NCI-H526 treated with DMSO at 0.1 percent for 48 hours (cell line): ENCODE data around the gene EXOC3L1.
A peak's percentile ranks its signal among the peaks of the same experiment; 100 is the strongest.

ENCODE experiments used
- DNase-seq: peaks from one replicate; lab custom pipeline; 2025; lab: John Stamatoyannopoulos, UW

Gene EXOC3L1, protein sequence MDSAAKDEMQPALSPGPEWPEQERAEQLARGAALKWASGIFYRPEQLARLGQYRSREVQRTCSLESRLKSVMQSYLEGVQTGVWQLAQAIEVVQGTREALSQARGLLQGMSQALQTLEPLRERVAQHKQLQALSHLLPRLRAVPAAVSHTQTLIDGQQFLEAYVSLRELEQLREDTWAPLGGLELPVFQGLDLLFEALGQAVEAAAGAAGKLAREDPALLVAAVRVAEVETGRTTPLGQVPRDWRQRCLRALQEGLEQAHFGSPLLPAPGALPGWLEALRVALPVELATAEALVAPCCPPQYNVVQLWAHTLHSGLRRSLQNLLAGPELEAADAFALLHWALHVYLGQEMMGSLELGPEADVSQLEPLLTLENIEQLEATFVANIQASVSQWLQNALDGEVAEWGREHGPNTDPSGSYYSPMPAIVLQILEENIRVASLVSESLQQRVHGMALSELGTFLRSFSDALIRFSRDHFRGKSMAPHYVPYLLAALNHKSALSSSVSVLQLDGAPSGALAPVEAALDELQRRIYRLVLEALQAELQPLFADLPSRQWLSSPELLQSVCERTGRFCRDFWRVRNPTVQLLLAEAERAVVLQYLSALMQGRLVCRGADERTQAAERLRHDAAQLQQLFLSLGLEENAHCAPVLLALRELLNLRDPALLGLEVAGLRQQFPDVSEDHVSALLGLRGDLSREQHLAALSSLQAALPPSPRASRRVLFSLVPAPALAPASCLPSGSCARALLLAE

DNA sequence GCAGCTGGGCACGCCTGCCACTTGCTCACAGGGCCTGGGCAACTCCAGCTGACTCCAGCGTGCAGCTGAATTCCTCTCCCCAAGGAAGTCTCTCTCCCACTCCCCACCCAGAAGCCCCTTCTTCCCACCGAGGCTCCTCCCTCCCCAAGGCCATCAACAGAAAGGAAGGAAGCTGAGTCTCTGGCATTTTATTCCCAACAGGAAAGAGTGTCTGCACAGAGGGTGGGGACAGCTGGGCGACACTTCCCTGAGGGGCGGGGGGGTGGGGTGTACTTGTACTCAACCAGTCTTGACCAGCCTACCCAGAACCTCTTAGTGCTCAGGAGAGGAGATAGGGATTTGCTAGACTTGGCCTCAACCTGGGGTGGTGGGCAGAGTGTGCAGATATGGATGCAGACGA lies at the start of gene EXOC3L1:
EXOC3L1 (minus strand) TSS at position 96 of the 400 bp plus-strand sequence. CDS start 460 bp downstream, outside the sequence.
- DNase-seq = no peak

DNA sequence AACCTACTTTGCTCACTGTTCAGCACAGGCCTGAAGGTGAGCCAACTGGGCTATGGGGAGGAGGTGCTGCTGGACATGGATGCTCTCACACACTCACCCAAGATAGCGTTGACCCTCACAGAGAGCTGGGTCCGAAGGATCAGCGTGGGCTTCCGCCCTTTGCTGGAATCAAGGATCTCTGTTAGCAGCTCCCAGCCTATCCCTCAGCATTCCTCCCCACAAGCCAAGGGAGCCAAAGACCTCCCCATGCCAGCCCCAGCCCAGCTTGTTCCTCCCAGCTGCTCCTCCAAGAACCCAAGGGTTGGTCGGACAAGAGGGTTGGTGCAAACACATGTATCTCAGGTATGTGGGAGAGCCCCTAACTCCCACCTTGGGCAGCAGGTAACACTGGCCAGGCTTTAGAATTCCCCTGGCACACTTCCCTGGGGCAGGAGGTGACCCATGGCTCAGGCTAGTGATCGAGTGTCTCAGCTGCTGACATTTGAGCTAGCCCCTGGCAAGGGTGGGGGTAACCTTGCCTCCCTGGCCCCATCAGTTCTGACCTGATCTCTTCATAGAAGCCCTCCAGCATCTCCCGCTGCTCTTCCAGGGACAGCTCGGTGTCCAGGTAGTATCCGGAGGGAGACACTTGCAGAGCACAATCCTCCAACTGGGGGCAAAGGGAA lies 49.0 kb upstream of the EXOC3L1 start:
- DNase-seq = no peak

GRCh38 chr16:67238278-67238575 lies 48.3 kb upstream of the EXOC3L1 start:
- DNase-seq = no peak

GRCh38 chr16:67237396-67238277 lies 47.7 kb upstream of the EXOC3L1 start:
- no peak for DNase-seq

- no peak for DNase-seq
Observed at GRCh38 chr16:67236563-67237395, 46.8 kb upstream of the EXOC3L1 start.

GRCh38 chr16:67235816-67236562 lies 46.1 kb upstream of the EXOC3L1 start:
- no peak for DNase-seq

- no peak for DNase-seq
Observed at GRCh38 chr16:67234180-67234597, 44.3 kb upstream of the EXOC3L1 start.

DNA sequence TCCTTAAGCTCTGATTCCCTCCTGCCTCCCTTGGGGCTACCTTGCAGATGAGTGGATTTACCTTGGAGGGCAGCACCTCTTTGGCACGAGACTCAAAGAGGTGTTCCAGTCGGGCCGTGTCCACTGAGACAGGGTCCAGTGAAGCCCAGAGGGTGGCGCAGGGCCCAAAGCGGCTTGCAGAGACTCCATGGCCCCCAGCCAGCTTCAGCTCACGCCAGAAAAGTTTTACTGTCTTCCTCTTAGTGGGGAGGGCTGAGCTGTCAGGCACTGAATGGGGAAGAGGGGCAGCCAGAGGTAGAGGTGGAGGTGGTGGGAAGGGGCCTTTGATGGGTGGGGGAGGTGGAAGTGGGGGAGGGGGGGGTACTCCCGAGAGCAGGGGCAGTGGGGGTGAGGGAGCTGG lies 43.7 kb upstream of the EXOC3L1 start:
- DNase-seq = no peak

DNA sequence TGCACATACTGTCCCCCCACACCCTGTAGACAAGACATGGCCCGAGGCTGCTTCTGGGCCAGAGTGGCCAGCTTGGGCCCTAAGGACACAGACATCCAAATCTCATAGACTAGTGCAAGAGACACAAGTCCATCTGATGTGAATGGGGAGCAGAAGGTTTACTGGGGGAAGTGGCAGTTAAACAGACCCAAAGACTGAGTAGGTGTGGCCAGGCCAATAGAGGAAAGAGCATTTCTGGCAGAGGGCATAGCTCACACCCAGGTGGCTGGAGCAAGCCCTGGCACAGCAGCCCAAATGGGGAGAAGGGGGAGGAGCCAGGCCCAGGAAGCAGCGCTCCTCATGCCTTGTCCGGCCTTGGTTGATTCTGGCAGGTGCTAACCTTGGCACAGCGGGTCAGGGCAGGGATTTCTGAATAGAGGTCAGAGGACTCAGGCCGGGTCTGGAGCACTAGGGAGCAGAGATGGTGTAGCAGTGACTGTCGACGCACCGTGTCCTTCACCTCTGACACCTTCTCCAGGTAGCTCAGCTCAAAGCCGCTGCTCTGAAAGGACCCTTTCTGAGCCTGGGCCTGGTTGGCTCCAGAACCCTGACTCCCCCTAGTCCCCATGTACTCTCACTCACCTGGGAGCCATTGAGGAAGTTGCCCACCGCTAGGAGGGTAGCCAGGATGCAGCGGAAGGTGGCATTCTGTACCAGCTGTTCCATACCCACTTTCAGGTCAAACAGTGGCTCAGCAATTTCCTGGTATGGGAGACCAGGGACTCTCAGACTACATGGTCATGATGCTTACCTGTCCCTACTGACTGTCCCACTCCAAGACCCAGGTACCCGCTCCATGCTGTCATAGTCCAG lies 41.1 kb upstream of the EXOC3L1 start:
- DNase-seq = no peak

GRCh38 chr16:67229906-67230808 lies 40.2 kb upstream of the EXOC3L1 start:
- no peak for DNase-seq

GRCh38 chr16:67228905-67229304 lies 39.0 kb upstream of the EXOC3L1 start:
- DNase-seq = no peak

- no peak for DNase-seq
Observed at GRCh38 chr16:67228034-67228785, 38.3 kb upstream of the EXOC3L1 start.

DNA sequence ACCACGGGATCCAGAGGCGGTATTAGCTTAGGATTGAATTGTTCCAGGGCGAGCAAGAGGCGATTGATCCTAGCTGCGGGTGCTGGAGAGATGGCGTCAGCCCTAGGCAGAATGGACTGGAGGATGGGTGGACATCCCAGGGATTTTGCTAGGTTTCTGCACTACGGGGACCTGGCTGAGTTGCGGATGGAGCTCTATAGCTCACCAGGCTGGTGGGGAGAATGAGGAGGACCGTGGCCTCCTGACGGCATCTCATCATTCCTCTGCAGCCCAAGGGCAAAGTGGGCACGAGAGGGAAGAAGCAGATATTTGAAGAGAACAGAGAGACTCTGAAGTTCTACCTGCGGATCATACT lies 37.6 kb upstream of the EXOC3L1 start:
- no peak for DNase-seq

- DNase-seq = peak; percentile 81
Observed at GRCh38 chr16:67226804-67227566, 37.0 kb upstream of the EXOC3L1 start, which contains the start of gene TMEM208. TMEM208 (plus strand) TSS chr16:67227130; CDS start chr16:67227219, 89 bp downstream.

GRCh38 chr16:67226295-67226803 lies 36.4 kb upstream of the EXOC3L1 start:
- DNase-seq = no peak

- DNase-seq = no peak
Observed at GRCh38 chr16:67223992-67224391, 34.1 kb upstream of the EXOC3L1 start.
